IMR-90 (cell line): Measurements from ENCODE around the gene PAK4. TPM values are rescaled to one million over a fixed set of nuclear protein-coding genes. Genes with fewer than 3 reads are reported as not detected.

Source experiments
- ATAC-seq: fragments of 200-7000 bp; cut with Tn5 transposase; 2 replicates; pipeline ENCODE4 v1.9.1; 2020; ENCODE audit warnings: low read depth, mild to moderate bottlenecking, moderate library complexity
- BruUV-seq: library from RNA; stranded (reverse); fragments of 400-500 nt; replicated peaks from 2 replicates; lab custom pipeline; 2021; lab: Mats Ljungman, UMichigan
- CTCF ChIA-PET: fragments of 300-600 bp; formaldehyde crosslinking; extraction: SDS; loops from one replicate; lab custom pipeline; 2021; ENCODE audit warnings: antibody characterized with exemption; lab: Yijun Ruan, JAX
- POLR2A ChIA-PET: fragments of 300-600 bp; sonication (Branson Sonifier 250); formaldehyde crosslinking; loops from one replicate; lab custom pipeline; 2022; ENCODE audit warnings: antibody characterized with exemption; ENCODE audit not compliant: unreplicated experiment; lab: Charles Lee
- DNase-seq: peaks from one replicate; pipeline ENCODE4 v3.0.0; 2013
- H2AFZ ChIP-seq: replicated peaks from 2 replicates; pipeline ENCODE3; 2013; ENCODE audit warnings: low read length, mild to moderate bottlenecking; ENCODE audit not compliant: poor library complexity
- H2AK5ac ChIP-seq: 2 replicates; pipeline ENCODE4 v1.6.1; 2013; ENCODE audit warnings: low read depth, low read length, inconsistent platforms
- H2AK9ac ChIP-seq: replicated peaks from 2 replicates; pipeline ENCODE3; 2013; ENCODE audit warnings: mild to moderate bottlenecking, low read depth, low read length, moderate library complexity; ENCODE audit not compliant: poor library complexity
- H2BK120ac ChIP-seq: 2 replicates; pipeline ENCODE4 v1.6.1; 2013; ENCODE audit warnings: low read depth, low read length, inconsistent platforms
- H2BK15ac ChIP-seq: 3 replicates; pipeline ENCODE4 v1.6.1; 2013; ENCODE audit warnings: low read depth, low read length, inconsistent platforms
- H2BK20ac ChIP-seq: 2 replicates; pipeline ENCODE4 v1.6.1; 2013; ENCODE audit warnings: low read depth, mild to moderate bottlenecking, inconsistent platforms, low read length, moderate library complexity
- H2BK5ac ChIP-seq: 2 replicates; pipeline ENCODE4 v1.6.1; 2013; ENCODE audit warnings: mild to moderate bottlenecking, low read depth, low read length, inconsistent platforms; ENCODE audit not compliant: poor library complexity, severe bottlenecking
- H3K14ac ChIP-seq: replicated peaks from 2 replicates; pipeline ENCODE4 v1.6.1; 2013; ENCODE audit warnings: low read depth, low read length, inconsistent platforms
- H3K18ac ChIP-seq: 2 replicates; pipeline ENCODE4 v1.6.1; 2013; ENCODE audit warnings: low read depth, low read length, control low read depth
- H3K23ac ChIP-seq: 2 replicates; pipeline ENCODE4 v1.6.1; 2013; ENCODE audit warnings: low read depth, low read length, inconsistent platforms
- H3K27ac ChIP-seq: 2 replicates; pipeline ENCODE4 v1.5.1; 2013; ENCODE audit warnings: mild to moderate bottlenecking, control low read depth, low read length; ENCODE audit not compliant: insufficient read depth
- H3K27me3 ChIP-seq: 2 replicates; pipeline ENCODE4 v1.6.1; 2013; ENCODE audit warnings: low read length; ENCODE audit not compliant: control insufficient read depth, insufficient read depth
- H3K36me3 ChIP-seq: 2 replicates; pipeline ENCODE4 v1.6.1; 2013; ENCODE audit warnings: low read length, mixed read lengths; ENCODE audit not compliant: control insufficient read depth, insufficient read depth
- H3K4ac ChIP-seq: 2 replicates; pipeline ENCODE4 v1.6.1; 2013; ENCODE audit warnings: low read depth, low read length, inconsistent platforms
- H3K4me1 ChIP-seq: 2 replicates; pipeline ENCODE4 v1.6.1; 2013; ENCODE audit warnings: low read length, mixed read lengths; ENCODE audit not compliant: control insufficient read depth, insufficient read depth
- H3K4me2 ChIP-seq: 2 replicates; pipeline ENCODE4 v1.6.1; 2013; ENCODE audit warnings: low read depth, mild to moderate bottlenecking, control low read depth, low read length, moderate library complexity
- H3K4me3 ChIP-seq: 2 replicates; pipeline ENCODE4 v1.5.1; 2013; ENCODE audit warnings: low read depth, mild to moderate bottlenecking, control low read depth, low read length, moderate library complexity; ENCODE audit not compliant: insufficient read depth
- H3K56ac ChIP-seq: 2 replicates; pipeline ENCODE4 v1.6.1; 2013; ENCODE audit warnings: low read length, inconsistent platforms; ENCODE audit not compliant: insufficient read depth; ENCODE audit errors: extremely low read depth
- H3K79me1 ChIP-seq, 2 experiments: 2 replicates each; pipeline ENCODE4 v1.6.1; 2013; ENCODE audit warnings: low read length in 2 of 2, inconsistent platforms in 1 of 2, low read depth in 1 of 2
- H3K9ac ChIP-seq: 2 replicates; pipeline ENCODE4 v1.6.1; 2013; ENCODE audit warnings: low read depth, low read length, control low read depth
- H3K9me1 ChIP-seq: 2 replicates; pipeline ENCODE4 v1.6.1; 2013; ENCODE audit warnings: low read length, inconsistent platforms; ENCODE audit not compliant: insufficient read depth
- H3K9me3 ChIP-seq: 2 replicates; pipeline ENCODE4 v1.6.1; 2013; ENCODE audit warnings: low read length; ENCODE audit not compliant: control insufficient read depth, insufficient read depth
- H4K20me1 ChIP-seq: 2 replicates; pipeline ENCODE4 v1.6.1; 2013; ENCODE audit warnings: low read length, inconsistent platforms; ENCODE audit not compliant: insufficient read depth
- H4K5ac ChIP-seq: 2 replicates; pipeline ENCODE4 v1.6.1; 2013; ENCODE audit warnings: mild to moderate bottlenecking, low read depth, low read length, control low read depth
- H4K8ac ChIP-seq, 2 experiments: 2 replicates each; pipeline ENCODE4 v1.6.1; 2013; ENCODE audit warnings: low read depth in 2 of 2, low read length in 2 of 2, control low read depth in 1 of 2, inconsistent platforms in 1 of 2
- H4K91ac ChIP-seq: 2 replicates; pipeline ENCODE4 v1.6.1; 2013; ENCODE audit warnings: low read depth, low read length, inconsistent platforms; ENCODE audit not compliant: insufficient read depth
- NFE2L2 ChIP-seq: fragments of 150-350 bp; IDR thresholded peaks from 2 replicates; pipeline ENCODE4 v1.6.1; 2016; ENCODE audit warnings: low read depth, mild to moderate bottlenecking, low read length
- WGBS, 2 experiments: methylation state at CpG; one replicate each; pipeline versions ENCODE4 v1.1.5 to v1.1.7; 2013; ENCODE audit warnings: missing lambda C conversion rate in 2 of 2; ENCODE audit not compliant: insufficient read length in 1 of 2; ENCODE audit errors: extremely low coverage in 2 of 2; 5-methylcytosine and 5-hydroxymethylcytosine counted together
- dilution Hi-C: fragments of 300-500 bp; cut with HindIII; formaldehyde crosslinking; loops from one replicate; pipeline ENCODE4 v1.14.3; 2018; ENCODE audit warnings: low sequenced_read_pairs; ENCODE audit not compliant: unreplicated experiment
- in situ Hi-C: fragments of 300-500 bp; cut with MboI; formaldehyde crosslinking; loops from 3 replicates; pipeline ENCODE4 v1.14.3; 2019; ENCODE audit warnings: low sequenced_read_pairs, inconsistent platforms, mixed read lengths
- intact Hi-C: fragments of 100-400 bp; cut with micrococcal nuclease; formaldehyde crosslinking; loops from 2 replicates; pipeline ENCODE4 v1.10.0; 2022
- polyA plus RNA-seq, 3 experiments: library from polyadenylated mRNA; depleted of rRNA; stranded (reverse); fragments of >200 nt; gene quantifications; 2 replicates each; pipeline ENCODE4 v1.2.3, GENCODE V29; 2012; ENCODE audit warnings: low replicate concordance in 1 of 3
- total RNA-seq: library from RNA; depleted of rRNA; stranded (reverse); fragments of >200 nt; gene quantifications from 2 replicates; pipeline ENCODE4 v1.2.3, GENCODE V29; 2012

Gene PAK4
- total and polyA plus RNA-seq, 2 of the 4 experiments (the other 2 are of a cell fraction), result 2.0 to 27.2 TPM

DNA sequence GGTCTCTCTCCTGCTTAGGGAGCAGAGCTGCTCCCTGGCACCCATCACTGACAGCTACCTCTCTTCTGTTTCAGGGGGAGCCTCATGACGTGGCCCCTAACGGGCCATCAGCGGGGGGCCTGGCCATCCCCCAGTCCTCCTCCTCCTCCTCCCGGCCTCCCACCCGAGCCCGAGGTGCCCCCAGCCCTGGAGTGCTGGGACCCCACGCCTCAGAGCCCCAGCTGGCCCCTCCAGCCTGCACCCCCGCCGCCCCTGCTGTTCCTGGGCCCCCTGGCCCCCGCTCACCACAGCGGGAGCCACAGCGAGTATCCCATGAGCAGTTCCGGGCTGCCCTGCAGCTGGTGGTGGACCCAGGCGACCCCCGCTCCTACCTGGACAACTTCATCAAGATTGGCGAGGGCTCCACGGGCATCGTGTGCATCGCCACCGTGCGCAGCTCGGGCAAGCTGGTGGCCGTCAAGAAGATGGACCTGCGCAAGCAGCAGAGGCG lies 48.0 kb downstream of the PAK4 start:
- intact Hi-C loops, result no loop called here
- WGBS, 2 experiments, result 80% methylated on average over 1 of the region's 25 CpGs; no CpG with 5 or more reads in 1 of the 2 experiments
- no peak overlapping the region for H4K91ac ChIP-seq
- H3K14ac ChIP-seq, result no peak overlapping the region
- no peak overlapping the region for H3K56ac ChIP-seq
- H3K4me1 ChIP-seq, result no peaks in the 10 kb centered on the region
- BruUV-seq, result no TSS peak
- TF ChIP-seq NFE2L2, result no peak
- no peak overlapping the region for H3K9ac ChIP-seq
- CTCF ChIA-PET, result no interaction called here
- ATAC-seq, result no peak
- no peak overlapping the region for H3K4me2 ChIP-seq
- H4K20me1 ChIP-seq, result peaks cover 5% of the 10 kb centered on the region; the same call in 1 of the 2 replicates
- H2BK15ac ChIP-seq, result no peak overlapping the region
- H3K4me3 ChIP-seq, result no peak overlapping the region
- no peak overlapping the region for H2BK20ac ChIP-seq
- no peak overlapping the region for H3K27ac ChIP-seq
- peaks cover 61% of the 10 kb centered on the region for H3K36me3 ChIP-seq
- H2BK5ac ChIP-seq, result no peak overlapping the region
- no peak overlapping the region for H2AK9ac ChIP-seq
- dilution Hi-C loops, result no loop called here
- no peak overlapping the region for H3K18ac ChIP-seq
- in situ Hi-C loops, result no loop called here
- H2BK120ac ChIP-seq, result no peak overlapping the region
- H3K27me3 ChIP-seq, result no peaks in the 10 kb centered on the region
- H2AK5ac ChIP-seq, result no peak overlapping the region
- no peak overlapping the region for H2AFZ ChIP-seq
- no peak overlapping the region for H3K23ac ChIP-seq
- no peaks in the 10 kb centered on the region for H3K9me3 ChIP-seq
- H3K9me1 ChIP-seq, result no peaks in the 10 kb centered on the region
- no peak overlapping the region for H3K4ac ChIP-seq
- DNase-seq, result no peak
- no peaks in the 10 kb centered on the region for H3K79me1 ChIP-seq
- no peak overlapping the region for H4K5ac ChIP-seq
- POLR2A ChIA-PET, result no interaction called here
- no peak overlapping the region for H4K8ac ChIP-seq
